HUES48 (cell line): Measurements from ENCODE around the gene TMSB10.
"Not testable (repeated sequence)": the region's sequence is repeated elsewhere in the genome, so short reads cannot be mapped to it uniquely, and the experiment has no call there.

Experiments
- H3K27ac ChIP-seq: one replicate; pipeline ENCODE4 v1.7.0; 2013; ENCODE audit warnings: low read depth, low read length, inconsistent platforms
- H3K27me3 ChIP-seq: 2 replicates; pipeline ENCODE4 v1.6.1; 2013; ENCODE audit warnings: mild to moderate bottlenecking, low read length; ENCODE audit not compliant: control insufficient read depth, insufficient read depth
- H3K36me3 ChIP-seq: 2 replicates; pipeline ENCODE4 v1.6.1; 2013; ENCODE audit warnings: low read length; ENCODE audit not compliant: control insufficient read depth, insufficient read depth
- H3K4me1 ChIP-seq: 2 replicates; pipeline ENCODE4 v1.6.1; 2013; ENCODE audit warnings: mild to moderate bottlenecking, low read length; ENCODE audit not compliant: control insufficient read depth, insufficient read depth
- H3K4me3 ChIP-seq: 2 replicates; pipeline ENCODE4 v1.5.1; 2013; ENCODE audit warnings: mild to moderate bottlenecking, low read depth, low read length
- H3K9ac ChIP-seq: 2 replicates; pipeline ENCODE4 v1.6.1; 2013; ENCODE audit warnings: mild to moderate bottlenecking, low read depth, low read length, moderate library complexity
- H3K9me3 ChIP-seq: 2 replicates; pipeline ENCODE4 v1.6.1; 2013; ENCODE audit warnings: low read length; ENCODE audit not compliant: control insufficient read depth, insufficient read depth

Gene TMSB10

GRCh38 chr2:84870306-84870705, 35.1 kb upstream of the TMSB10 start:
- Histone ChIP-seq H3K9me3 (no peaks in the 10 kb centered on the region), H3K27me3 (no peaks in the 10 kb centered on the region), H3K9ac (no peak overlapping the region), H3K4me3 (no peak overlapping the region), H3K4me1 (no peaks in the 10 kb centered on the region), H3K27ac (no peak overlapping the region), H3K36me3 (no peaks in the 10 kb centered on the region)

GRCh38 chr2:84872691-84873090, 32.8 kb upstream of the TMSB10 start:
- H3K36me3 ChIP-seq, H3K4me1 ChIP-seq, H3K4me3 ChIP-seq, H3K9ac ChIP-seq, H3K9me3 ChIP-seq, H3K27ac ChIP-seq: not testable (repeated sequence)
- peaks cover 15% of the 10 kb centered on the region for H3K27me3 ChIP-seq

- no peaks in the 10 kb centered on the region for H3K9me3 ChIP-seq
- peaks cover 21% of the 10 kb centered on the region for H3K27me3 ChIP-seq
- no peaks in the 10 kb centered on the region for H3K4me1 ChIP-seq
- H3K4me3 ChIP-seq: no peak overlapping the region
- no peak overlapping the region for H3K9ac ChIP-seq
- no peak overlapping the region for H3K27ac ChIP-seq
- H3K36me3 ChIP-seq: no peaks in the 10 kb centered on the region
Observed at GRCh38 chr2:84873350-84873749, 32.1 kb upstream of the TMSB10 start.

GRCh38 chr2:84874381-84875212, 30.9 kb upstream of the TMSB10 start:
- Histone ChIP-seq H3K27ac (no peak overlapping the region), H3K36me3 (no peaks in the 10 kb centered on the region), H3K9me3 (no peaks in the 10 kb centered on the region), H3K9ac (no peak overlapping the region), H3K4me3 (no peak overlapping the region), H3K27me3 (peaks cover 34% of the 10 kb centered on the region), H3K4me1 (peaks cover 4% of the 10 kb centered on the region; the same call in 1 of the 2 replicates)

- Histone ChIP-seq H3K4me1 (peaks cover 5% of the 10 kb centered on the region), H3K27me3 (peaks cover 40% of the 10 kb centered on the region), H3K4me3 (no peak overlapping the region), H3K36me3 (no peaks in the 10 kb centered on the region), H3K27ac (no peak overlapping the region), H3K9ac (no peak overlapping the region), H3K9me3 (no peaks in the 10 kb centered on the region)
Observed at GRCh38 chr2:84875213-84875560, 30.3 kb upstream of the TMSB10 start.

- not testable (repeated sequence) for H3K9ac ChIP-seq, H3K36me3 ChIP-seq, H3K4me3 ChIP-seq, H3K4me1 ChIP-seq, H3K27ac ChIP-seq, H3K9me3 ChIP-seq
- H3K27me3 ChIP-seq: peaks cover 44% of the 10 kb centered on the region
Observed at GRCh38 chr2:84875619-84876018, 29.8 kb upstream of the TMSB10 start.

GRCh38 chr2:84876369-84876768, 29.1 kb upstream of the TMSB10 start:
- Histone ChIP-seq H3K4me1 (peaks cover 10% of the 10 kb centered on the region), H3K9ac (no peak overlapping the region), H3K27ac (no peak overlapping the region), H3K36me3 (no peaks in the 10 kb centered on the region), H3K4me3 (no peak overlapping the region), H3K9me3 (no peaks in the 10 kb centered on the region), H3K27me3 (peaks cover 51% of the 10 kb centered on the region)

- Histone ChIP-seq H3K4me1 (peaks cover 12% of the 10 kb centered on the region), H3K9me3 (no peaks in the 10 kb centered on the region), H3K36me3 (no peaks in the 10 kb centered on the region), H3K27ac (no peak overlapping the region), H3K4me3 (no peak overlapping the region), H3K27me3 (peaks cover 66% of the 10 kb centered on the region), H3K9ac (no peak overlapping the region)
Observed at GRCh38 chr2:84878459-84878858, 27.0 kb upstream of the TMSB10 start.

GRCh38 chr2:84878896-84879583, 26.4 kb upstream of the TMSB10 start:
- Histone ChIP-seq H3K4me3 (peak overlapping the region; percentile 73), H3K9ac (no peak overlapping the region), H3K9me3 (no peaks in the 10 kb centered on the region), H3K27ac (no peak overlapping the region), H3K4me1 (peaks cover 12% of the 10 kb centered on the region), H3K36me3 (no peaks in the 10 kb centered on the region), H3K27me3 (peaks cover 72% of the 10 kb centered on the region)

- H3K9ac ChIP-seq: no peak overlapping the region
- H3K36me3 ChIP-seq: no peaks in the 10 kb centered on the region
- peaks cover 79% of the 10 kb centered on the region for H3K27me3 ChIP-seq
- H3K4me3 ChIP-seq: peak overlapping the region; percentile 73
- H3K27ac ChIP-seq: no peak overlapping the region
- no peaks in the 10 kb centered on the region for H3K9me3 ChIP-seq
- H3K4me1 ChIP-seq: peaks cover 12% of the 10 kb centered on the region
Observed at GRCh38 chr2:84879584-84880394, 25.7 kb upstream of the TMSB10 start.

- peaks cover 84% of the 10 kb centered on the region for H3K27me3 ChIP-seq
- H3K36me3 ChIP-seq: no peaks in the 10 kb centered on the region
- H3K27ac ChIP-seq: no peak overlapping the region
- H3K4me1 ChIP-seq: peaks cover 12% of the 10 kb centered on the region
- peak overlapping the region; percentile 73 for H3K4me3 ChIP-seq
- H3K9me3 ChIP-seq: no peaks in the 10 kb centered on the region
- H3K9ac ChIP-seq: peak overlapping the region; percentile 37; the same call in 1 of the 2 replicates
Observed at GRCh38 chr2:84880395-84880644, 25.1 kb upstream of the TMSB10 start.
